ENCODE measurements around the gene OPN1SW. TPM values are rescaled to one million over a fixed set of nuclear protein-coding genes. Genes with fewer than 3 reads are reported as not detected.

OPN1SW gene
- total RNA-seq, 1 experiment from 2014 or later = not detected

Other genes with a start within 250 kb of the OPN1SW start
- gene GARIN1A, start 103.5 kb downstream of the OPN1SW start, total RNA-seq (2014; rRNA removed; shearing (Covaris generic); ENCODE audit: low replicate concordance) = not detected in 2 replicates
- 112 and 166 TPM in 2 replicates for gene CALU, start 36.4 kb downstream of the OPN1SW start, total RNA-seq (2014; rRNA removed; shearing (Covaris generic); ENCODE audit: low replicate concordance)
- gene CCDC136, start 16.2 kb upstream of the OPN1SW start, total RNA-seq (2014; rRNA removed; shearing (Covaris generic); ENCODE audit: low replicate concordance) = 2.7 and 5.2 TPM in 2 replicates
- 0.12 TPM in 1 of 2 replicates, not detected in the other for gene FLNC, start 54.6 kb upstream of the OPN1SW start, total RNA-seq (2014; rRNA removed; shearing (Covaris generic); ENCODE audit: low replicate concordance)
- 168 and 191 TPM in 2 replicates for gene ATP6V1F, start 87.1 kb upstream of the OPN1SW start, total RNA-seq (2014; rRNA removed; shearing (Covaris generic); ENCODE audit: low replicate concordance)
- 2.1 and 5.1 TPM in 2 replicates for gene KCP, start 134.9 kb upstream of the OPN1SW start, total RNA-seq (2014; rRNA removed; shearing (Covaris generic); ENCODE audit: low replicate concordance)
- 73.4 and 92.1 TPM in 2 replicates for gene IRF5, start 162.1 kb upstream of the OPN1SW start, total RNA-seq (2014; rRNA removed; shearing (Covaris generic); ENCODE audit: low replicate concordance)